Thyroid gland (tissue), 4 donors: ENCODE measurements around the gene RPL31.

Experiments used
- POLR2A ChIP-seq, 2 donors: fragments of 450-650 bp; IDR thresholded peaks; one replicate each; pipeline ENCODE4 v1.6.1; 2017; ENCODE audit warnings: antibody characterized with exemption in 2 of 2, mild to moderate bottlenecking in 2 of 2, moderate library complexity in 1 of 2
- TF ChIP-seq, protein P1 (sequence below), 6 experiments: fragments of 200-600 bp in 3 of 6; fragments of 450-650 bp in 3 of 6; sonication (generic) in 3 of 6; IDR thresholded peaks; one replicate each; pipeline ENCODE4 v1.5.1; 2016 to 2019; ENCODE audit warnings: antibody characterized with exemption in 6 of 6, mild to moderate bottlenecking in 2 of 6, inconsistent platforms in 1 of 6, moderate library complexity in 1 of 6

DNA sequence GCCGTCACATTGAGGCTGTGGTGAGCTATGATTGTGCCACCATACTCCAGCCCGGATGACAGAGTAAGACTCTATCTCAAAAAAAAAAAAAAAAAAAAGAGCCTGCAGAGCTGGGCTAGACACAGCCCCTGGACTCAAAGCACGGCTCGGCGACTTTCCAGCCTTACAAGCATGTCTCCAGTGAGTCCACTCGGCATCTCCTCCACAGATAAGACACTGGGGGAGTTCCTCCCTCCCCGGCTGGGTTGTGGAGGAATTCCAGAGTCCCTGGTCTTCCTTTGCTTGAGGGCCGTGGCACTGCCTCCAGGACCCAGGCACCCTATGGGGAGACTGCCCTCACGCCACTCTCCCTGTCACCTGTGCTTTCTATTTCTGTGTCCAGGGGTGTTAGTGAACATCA, 30.9 kb upstream of the RPL31 start:
- TF ChIP-seq, protein P1, sequence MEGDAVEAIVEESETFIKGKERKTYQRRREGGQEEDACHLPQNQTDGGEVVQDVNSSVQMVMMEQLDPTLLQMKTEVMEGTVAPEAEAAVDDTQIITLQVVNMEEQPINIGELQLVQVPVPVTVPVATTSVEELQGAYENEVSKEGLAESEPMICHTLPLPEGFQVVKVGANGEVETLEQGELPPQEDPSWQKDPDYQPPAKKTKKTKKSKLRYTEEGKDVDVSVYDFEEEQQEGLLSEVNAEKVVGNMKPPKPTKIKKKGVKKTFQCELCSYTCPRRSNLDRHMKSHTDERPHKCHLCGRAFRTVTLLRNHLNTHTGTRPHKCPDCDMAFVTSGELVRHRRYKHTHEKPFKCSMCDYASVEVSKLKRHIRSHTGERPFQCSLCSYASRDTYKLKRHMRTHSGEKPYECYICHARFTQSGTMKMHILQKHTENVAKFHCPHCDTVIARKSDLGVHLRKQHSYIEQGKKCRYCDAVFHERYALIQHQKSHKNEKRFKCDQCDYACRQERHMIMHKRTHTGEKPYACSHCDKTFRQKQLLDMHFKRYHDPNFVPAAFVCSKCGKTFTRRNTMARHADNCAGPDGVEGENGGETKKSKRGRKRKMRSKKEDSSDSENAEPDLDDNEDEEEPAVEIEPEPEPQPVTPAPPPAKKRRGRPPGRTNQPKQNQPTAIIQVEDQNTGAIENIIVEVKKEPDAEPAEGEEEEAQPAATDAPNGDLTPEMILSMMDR (IDR thresholded peaks at IDR 0.05): no peak
- no peak for TF ChIP-seq POLR2A (IDR thresholded peaks at IDR 0.05)
